SU-DHL-6 (cell line): Measurements from ENCODE around the gene RBM20.

Experiments
- H2AFZ ChIP-seq: fragments of 200-600 bp; sonication (generic); 2 replicates; pipeline ENCODE4 v1.6.1; 2014; ENCODE audit warnings: low read depth, mild to moderate bottlenecking, moderate library complexity, mixed read lengths, antibody characterized with exemption, low read length; ENCODE audit not compliant: severe bottlenecking
- H3F3A ChIP-seq: fragments of 200-600 bp; shearing (Covaris generic); 2 replicates; pipeline ENCODE4 v1.6.0; 2016; ENCODE audit warnings: antibody characterized with exemption, mild to moderate bottlenecking; ENCODE audit not compliant: insufficient read depth
- H3K27ac ChIP-seq: fragments of 200-600 bp; sonication (generic); 2 replicates; pipeline ENCODE4 v1.5.1; 2016; ENCODE audit warnings: low read depth, mild to moderate bottlenecking, low read length, moderate library complexity, mixed read lengths
- H3K27me3 ChIP-seq: fragments of 200-600 bp; sonication (generic), shearing (Covaris generic); 2 replicates; pipeline ENCODE4 v1.6.0; 2014; ENCODE audit warnings: mild to moderate bottlenecking, low read length
- H3K36me3 ChIP-seq: fragments of 200-600 bp; sonication (generic); 2 replicates; pipeline ENCODE4 v1.6.1; 2014; ENCODE audit warnings: mild to moderate bottlenecking, low read length, mixed read lengths
- H3K4me2 ChIP-seq: fragments of 300-600, 200-600 bp; shearing (Covaris generic), sonication (generic); 2 replicates; pipeline ENCODE4 v1.6.0; 2014; ENCODE audit warnings: low read length, low read depth, mild to moderate bottlenecking; ENCODE audit not compliant: poor library complexity, severe bottlenecking
- H3K4me3 ChIP-seq: fragments of 200-600 bp; sonication (generic); 2 replicates; pipeline ENCODE4 v1.5.1; 2014; ENCODE audit warnings: antibody characterized with exemption, low read length, mild to moderate bottlenecking, mixed read lengths; ENCODE audit not compliant: insufficient read depth, poor library complexity, severe bottlenecking
- H3K79me2 ChIP-seq: fragments of 200-600 bp; sonication (generic); 2 replicates; pipeline ENCODE4 v1.6.1; 2014; ENCODE audit warnings: mild to moderate bottlenecking, low read length, moderate library complexity; ENCODE audit not compliant: insufficient read depth
- H3K9ac ChIP-seq: fragments of 200-600 bp; sonication (generic); 2 replicates; pipeline ENCODE4 v1.7.0; 2014; ENCODE audit warnings: mild to moderate bottlenecking, low read length
- H3K9me2 ChIP-seq: fragments of 200-600 bp; sonication (generic); replicated peaks from 2 replicates; pipeline ENCODE4 v1.6.1; 2014; ENCODE audit warnings: low read length; ENCODE audit not compliant: insufficient read depth
- H3K9me3 ChIP-seq: fragments of 200-600 bp; sonication (generic); 2 replicates; pipeline ENCODE4 v1.6.1; 2014; ENCODE audit warnings: low read length, mixed read lengths; ENCODE audit not compliant: insufficient read depth
- H4K20me1 ChIP-seq: fragments of 200-600 bp; sonication (generic); 2 replicates; pipeline ENCODE4 v1.6.1; 2014; ENCODE audit warnings: low read depth, mild to moderate bottlenecking, antibody characterized with exemption, low read length, moderate library complexity, mixed read lengths
- EZH2phosphoT487 ChIP-seq: fragments of 200-600 bp; sonication (generic), shearing (Covaris generic); conservative IDR thresholded peaks from 2 replicates; pipeline ENCODE4 v1.6.1; 2018; ENCODE audit warnings: mild to moderate bottlenecking, antibody characterized with exemption, low read length, moderate library complexity, mixed read lengths
- TF ChIP-seq, protein P1 (sequence below): fragments of 200-600 bp; sonication (generic); IDR thresholded peaks from one replicate; pipeline ENCODE4 v1.5.1; 2017; ENCODE audit warnings: antibody characterized with exemption, mild to moderate bottlenecking, low read length, moderate library complexity; ENCODE audit not compliant: insufficient read depth, poor library complexity, severe bottlenecking

RBM20 gene

DNA sequence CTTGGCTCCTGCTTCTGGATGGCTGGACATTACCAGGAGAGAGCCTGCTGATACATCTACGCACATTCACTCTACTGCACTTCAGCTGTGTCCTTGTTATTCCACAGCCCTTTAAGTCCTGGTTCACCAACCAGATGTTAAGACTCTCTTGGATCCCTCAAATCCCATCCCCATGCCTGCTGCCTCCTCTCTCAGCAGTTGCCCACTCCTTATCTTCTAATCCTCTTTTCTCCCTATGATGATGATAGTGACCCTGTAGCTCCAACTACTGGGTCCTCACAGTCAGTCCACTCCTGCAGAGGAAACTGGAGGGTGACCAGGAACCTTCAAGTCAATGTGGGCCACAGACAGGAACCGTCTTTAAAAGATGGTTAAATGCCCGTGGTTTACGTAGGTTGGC is 131.3 kb downstream of the RBM20 start:
- Histone ChIP-seq H3K9me2 (no peaks in the 10 kb centered on the region), H3K9ac (no peak overlapping the region)

GRCh38 chr10:110777017-110777416 is 132.9 kb downstream of the RBM20 start:
- Histone ChIP-seq H3K36me3 (no peaks in the 10 kb centered on the region), H3K9me3 (no peaks in the 10 kb centered on the region), H3K9me2 (no peaks in the 10 kb centered on the region), H3K4me3 (no peak overlapping the region), H3K27me3 (no peaks in the 10 kb centered on the region), H4K20me1 (no peaks in the 10 kb centered on the region), H3K79me2 (no peaks in the 10 kb centered on the region), H3K4me2 (no peak overlapping the region), H2AFZ (no peak overlapping the region), H3K9ac (no peak overlapping the region), H3K27ac (no peak overlapping the region), H3F3A (no peaks in the 10 kb centered on the region)
- TF ChIP-seq, protein P1, sequence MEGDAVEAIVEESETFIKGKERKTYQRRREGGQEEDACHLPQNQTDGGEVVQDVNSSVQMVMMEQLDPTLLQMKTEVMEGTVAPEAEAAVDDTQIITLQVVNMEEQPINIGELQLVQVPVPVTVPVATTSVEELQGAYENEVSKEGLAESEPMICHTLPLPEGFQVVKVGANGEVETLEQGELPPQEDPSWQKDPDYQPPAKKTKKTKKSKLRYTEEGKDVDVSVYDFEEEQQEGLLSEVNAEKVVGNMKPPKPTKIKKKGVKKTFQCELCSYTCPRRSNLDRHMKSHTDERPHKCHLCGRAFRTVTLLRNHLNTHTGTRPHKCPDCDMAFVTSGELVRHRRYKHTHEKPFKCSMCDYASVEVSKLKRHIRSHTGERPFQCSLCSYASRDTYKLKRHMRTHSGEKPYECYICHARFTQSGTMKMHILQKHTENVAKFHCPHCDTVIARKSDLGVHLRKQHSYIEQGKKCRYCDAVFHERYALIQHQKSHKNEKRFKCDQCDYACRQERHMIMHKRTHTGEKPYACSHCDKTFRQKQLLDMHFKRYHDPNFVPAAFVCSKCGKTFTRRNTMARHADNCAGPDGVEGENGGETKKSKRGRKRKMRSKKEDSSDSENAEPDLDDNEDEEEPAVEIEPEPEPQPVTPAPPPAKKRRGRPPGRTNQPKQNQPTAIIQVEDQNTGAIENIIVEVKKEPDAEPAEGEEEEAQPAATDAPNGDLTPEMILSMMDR = no peak
- no peak for TF ChIP-seq EZH2phosphoT487

More for the DNA sequence above, 131.3 kb downstream of the RBM20 start:
- no peaks in the 10 kb centered on the region for H3F3A ChIP-seq
- no peaks in the 10 kb centered on the region for H3K79me2 ChIP-seq
- no peaks in the 10 kb centered on the region for H3K36me3 ChIP-seq
- H3K27me3 ChIP-seq = no peaks in the 10 kb centered on the region
- no peak overlapping the region for H2AFZ ChIP-seq
- no peak for TF ChIP-seq EZH2phosphoT487
- TF ChIP-seq, protein P1 = no peak
- no peaks in the 10 kb centered on the region for H4K20me1 ChIP-seq
- H3K4me2 ChIP-seq = no peak overlapping the region
- H3K4me3 ChIP-seq = no peak overlapping the region
- no peak overlapping the region for H3K27ac ChIP-seq
- H3K9me3 ChIP-seq = no peaks in the 10 kb centered on the region

DNA sequence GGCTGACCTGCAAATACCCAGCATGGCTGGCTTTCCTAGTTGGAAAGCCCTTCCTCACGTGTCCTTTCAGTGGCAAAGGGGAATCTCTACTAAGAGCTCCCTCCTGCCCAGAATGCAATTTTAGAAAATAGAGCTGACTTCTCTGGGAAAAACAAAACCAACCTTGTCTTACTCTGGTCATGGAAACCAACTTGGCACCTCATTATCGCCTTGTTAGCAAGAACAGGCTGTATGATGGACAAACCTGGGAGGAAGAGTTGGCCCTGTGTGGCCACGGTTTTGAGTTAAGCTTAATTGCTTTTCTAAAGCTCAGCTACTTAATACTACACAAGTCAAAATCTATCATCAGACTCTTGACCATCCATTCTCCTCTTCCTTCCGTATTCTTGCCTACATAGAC is 133.5 kb downstream of the RBM20 start:
- Histone ChIP-seq H3K79me2 (no peaks in the 10 kb centered on the region), H3K27ac (no peak overlapping the region), H3K4me3 (no peak overlapping the region), H3K9ac (no peak overlapping the region), H3K9me3 (no peaks in the 10 kb centered on the region), H3K27me3 (no peaks in the 10 kb centered on the region), H3K36me3 (no peaks in the 10 kb centered on the region), H4K20me1 (no peaks in the 10 kb centered on the region), H3K9me2 (no peaks in the 10 kb centered on the region), H3F3A (no peaks in the 10 kb centered on the region), H3K4me2 (no peak overlapping the region), H2AFZ (no peak overlapping the region)
- TF ChIP-seq EZH2phosphoT487 = no peak
- TF ChIP-seq, protein P1 = no peak
